ENCODE results near the gene SORL1.

SORL1 gene

DNA sequence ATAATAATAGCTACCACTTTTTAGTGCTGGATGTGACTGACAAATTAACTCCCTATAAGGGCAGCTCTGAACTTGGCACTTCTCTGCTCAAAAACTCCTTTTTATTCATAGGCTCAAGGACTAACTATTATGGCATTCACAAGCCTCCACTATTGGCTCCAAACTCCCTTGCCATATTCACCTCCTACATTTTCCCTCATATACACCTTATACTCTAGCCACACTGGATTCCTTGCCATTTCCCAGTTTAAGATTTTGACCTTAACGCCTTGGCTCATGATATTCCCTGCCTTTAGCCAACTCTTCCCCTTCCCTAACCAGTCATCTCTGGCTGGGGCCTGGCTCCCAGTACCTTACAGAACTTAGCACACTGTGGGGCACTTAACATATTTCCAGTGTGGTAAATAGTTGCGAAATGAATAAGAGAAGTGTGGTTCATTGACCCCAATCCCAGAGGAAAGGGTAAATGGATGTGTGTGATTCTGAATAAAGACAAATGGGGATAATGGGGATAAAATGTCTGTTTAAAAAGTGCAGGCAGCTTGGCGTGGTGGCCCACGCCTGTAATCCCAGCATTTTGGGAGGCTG lies 40.0 kb upstream of the SORL1 start:
- Histone ChIP-seq H3K9ac (ENCODE audit: low read length) (no peak overlapping the region), H2AFZ (ENCODE audit: low read length) (no peak overlapping the region), H3K27me3 (ENCODE audit: insufficient read depth, low read length) (no peaks in the 10 kb centered on the region), H4K20me1 (ENCODE audit: insufficient read depth, low read length) (no peaks in the 10 kb centered on the region), H3K4me1 (ENCODE audit: insufficient read depth, low read length, severe bottlenecking) (peaks cover 23% of the 10 kb centered on the region), H3K4me2 (ENCODE audit: low read length) (no peak overlapping the region), H3K4me3 (ENCODE audit: low read depth, low read length, poor library complexity, severe bottlenecking) (no peak overlapping the region), H3K36me3 (ENCODE audit: insufficient read depth, low read length) (no peaks in the 10 kb centered on the region), H3F3A (ENCODE audit: insufficient read depth, low read length) (no peaks in the 10 kb centered on the region), H3K9me2 (ENCODE audit: low read depth, low read length) (no peaks in the 10 kb centered on the region), H3K79me2 (ENCODE audit: insufficient read depth, low read length) (no peaks in the 10 kb centered on the region), H3K9me3 (ENCODE audit: low read length) (no peaks in the 10 kb centered on the region), H3K27ac (ENCODE audit: low read depth, low read length, poor library complexity, severe bottlenecking) (no peak overlapping the region)
- no peak for TF ChIP-seq EZH2 (IDR thresholded peaks at IDR 0.05; ENCODE audit: borderline replicate concordance, low read length)
- TF ChIP-seq, protein P1, sequence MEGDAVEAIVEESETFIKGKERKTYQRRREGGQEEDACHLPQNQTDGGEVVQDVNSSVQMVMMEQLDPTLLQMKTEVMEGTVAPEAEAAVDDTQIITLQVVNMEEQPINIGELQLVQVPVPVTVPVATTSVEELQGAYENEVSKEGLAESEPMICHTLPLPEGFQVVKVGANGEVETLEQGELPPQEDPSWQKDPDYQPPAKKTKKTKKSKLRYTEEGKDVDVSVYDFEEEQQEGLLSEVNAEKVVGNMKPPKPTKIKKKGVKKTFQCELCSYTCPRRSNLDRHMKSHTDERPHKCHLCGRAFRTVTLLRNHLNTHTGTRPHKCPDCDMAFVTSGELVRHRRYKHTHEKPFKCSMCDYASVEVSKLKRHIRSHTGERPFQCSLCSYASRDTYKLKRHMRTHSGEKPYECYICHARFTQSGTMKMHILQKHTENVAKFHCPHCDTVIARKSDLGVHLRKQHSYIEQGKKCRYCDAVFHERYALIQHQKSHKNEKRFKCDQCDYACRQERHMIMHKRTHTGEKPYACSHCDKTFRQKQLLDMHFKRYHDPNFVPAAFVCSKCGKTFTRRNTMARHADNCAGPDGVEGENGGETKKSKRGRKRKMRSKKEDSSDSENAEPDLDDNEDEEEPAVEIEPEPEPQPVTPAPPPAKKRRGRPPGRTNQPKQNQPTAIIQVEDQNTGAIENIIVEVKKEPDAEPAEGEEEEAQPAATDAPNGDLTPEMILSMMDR (IDR thresholded peaks at IDR 0.05; ENCODE audit: low read length): no peak

DNA sequence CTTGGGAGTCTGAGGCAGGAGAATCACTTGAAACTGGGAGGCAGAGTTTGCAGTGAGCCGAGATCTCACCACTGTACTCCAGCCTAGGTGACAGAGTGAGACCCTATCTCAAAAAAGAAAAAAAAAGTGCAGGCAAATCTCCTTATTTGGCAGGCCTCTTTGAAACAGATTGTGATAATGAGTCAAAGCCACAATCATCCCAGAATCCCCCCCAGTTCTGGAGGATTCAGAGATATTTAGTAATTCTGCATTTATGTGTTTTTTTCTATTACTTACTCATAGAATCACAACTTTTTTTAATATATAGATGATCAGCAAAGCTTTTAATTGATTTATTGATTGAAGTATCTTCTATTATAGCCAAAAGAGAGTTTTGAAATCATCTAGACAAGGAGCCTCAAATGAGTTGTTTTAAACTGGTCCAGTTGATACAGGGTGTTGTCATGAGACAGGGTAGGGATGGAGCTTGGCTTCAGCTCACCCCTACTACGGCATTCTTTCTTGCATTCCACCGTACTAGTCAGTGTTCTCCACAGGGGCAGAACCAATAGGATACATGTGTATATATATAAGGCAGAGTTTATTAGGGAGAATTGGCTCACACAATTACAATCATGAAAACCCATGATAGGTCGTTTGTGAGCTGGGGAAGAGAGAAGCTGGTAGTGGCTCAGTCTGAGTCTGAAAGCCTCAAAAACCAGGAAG lies 39.3 kb upstream of the SORL1 start:
- H3K9ac ChIP-seq (ENCODE audit: low read length): no peak overlapping the region
- no peak overlapping the region for H3K27ac ChIP-seq (ENCODE audit: low read depth, low read length, poor library complexity, severe bottlenecking)
- no peaks in the 10 kb centered on the region for H3K27me3 ChIP-seq (ENCODE audit: insufficient read depth, low read length)
- H3K36me3 ChIP-seq (ENCODE audit: insufficient read depth, low read length): no peaks in the 10 kb centered on the region
- no peak overlapping the region for H2AFZ ChIP-seq (ENCODE audit: low read length)
- no peaks in the 10 kb centered on the region for H3K9me3 ChIP-seq (ENCODE audit: low read length)
- H3K4me3 ChIP-seq (ENCODE audit: low read depth, low read length, poor library complexity, severe bottlenecking): no peak overlapping the region
- no peaks in the 10 kb centered on the region for H3F3A ChIP-seq (ENCODE audit: insufficient read depth, low read length)
- no peaks in the 10 kb centered on the region for H4K20me1 ChIP-seq (ENCODE audit: insufficient read depth, low read length)
- H3K9me2 ChIP-seq (ENCODE audit: low read depth, low read length): no peaks in the 10 kb centered on the region
- H3K79me2 ChIP-seq (ENCODE audit: insufficient read depth, low read length): no peaks in the 10 kb centered on the region
- TF ChIP-seq, protein P1 (IDR thresholded peaks at IDR 0.05; ENCODE audit: low read length): no peak
- no peak for TF ChIP-seq EZH2 (IDR thresholded peaks at IDR 0.05; ENCODE audit: borderline replicate concordance, low read length)
- no peak overlapping the region for H3K4me2 ChIP-seq (ENCODE audit: low read length)
- H3K4me1 ChIP-seq (ENCODE audit: insufficient read depth, low read length, severe bottlenecking): peaks cover 23% of the 10 kb centered on the region

DNA sequence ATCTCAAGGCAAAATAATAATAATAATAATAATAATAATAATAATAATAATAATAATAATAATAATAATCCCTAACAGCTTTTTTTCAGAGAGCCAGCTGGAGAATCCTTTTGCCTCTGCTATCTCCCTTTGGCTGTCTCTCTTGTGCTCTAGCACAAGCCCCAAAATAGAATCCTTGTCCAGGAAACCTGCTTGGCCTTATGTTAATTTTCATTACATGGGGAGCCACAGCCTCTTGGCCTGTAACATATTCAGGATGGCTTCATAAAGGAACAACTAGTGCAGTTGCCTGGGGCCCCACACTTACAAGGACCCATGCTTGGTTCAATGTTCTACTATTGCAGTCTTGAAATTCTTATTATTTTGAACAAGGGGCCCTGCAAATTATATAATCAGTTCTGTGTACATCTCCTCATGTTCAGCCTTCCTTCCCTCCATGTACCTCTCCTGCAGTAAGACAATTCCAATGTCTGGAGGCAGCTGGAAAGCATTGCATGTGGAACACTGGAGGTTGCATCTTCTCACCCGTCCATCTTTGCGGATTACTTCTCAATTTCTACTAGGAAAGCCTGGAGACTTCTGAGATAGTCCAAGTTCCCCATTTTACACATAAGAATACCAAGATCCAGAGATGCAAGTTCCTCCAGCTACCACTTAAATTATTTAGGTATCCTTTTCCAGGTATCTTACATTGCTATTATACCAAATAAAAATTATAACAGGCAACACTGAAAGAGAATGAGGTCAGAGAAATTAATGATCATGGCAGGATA lies 37.8 kb upstream of the SORL1 start:
- TF ChIP-seq, protein P1 (IDR thresholded peaks at IDR 0.05; ENCODE audit: low read length): no peak
- Histone ChIP-seq H3K36me3 (ENCODE audit: insufficient read depth, low read length) (no peaks in the 10 kb centered on the region), H3K27me3 (ENCODE audit: insufficient read depth, low read length) (no peaks in the 10 kb centered on the region)

More for the DNA sequence above, 37.8 kb upstream of the SORL1 start:
- H4K20me1 ChIP-seq (ENCODE audit: insufficient read depth, low read length): no peaks in the 10 kb centered on the region
- H3F3A ChIP-seq (ENCODE audit: insufficient read depth, low read length): no peaks in the 10 kb centered on the region
- H3K9me2 ChIP-seq (ENCODE audit: low read depth, low read length): no peaks in the 10 kb centered on the region
- H3K9ac ChIP-seq (ENCODE audit: low read length): no peak overlapping the region
- no peak overlapping the region for H3K4me3 ChIP-seq (ENCODE audit: low read depth, low read length, poor library complexity, severe bottlenecking)
- no peaks in the 10 kb centered on the region for H3K9me3 ChIP-seq (ENCODE audit: low read length)
- H3K4me1 ChIP-seq (ENCODE audit: insufficient read depth, low read length, severe bottlenecking): peaks cover 25% of the 10 kb centered on the region
- H2AFZ ChIP-seq (ENCODE audit: low read length): no peak overlapping the region
- H3K27ac ChIP-seq (ENCODE audit: low read depth, low read length, poor library complexity, severe bottlenecking): no peak overlapping the region
- no peak overlapping the region for H3K4me2 ChIP-seq (ENCODE audit: low read length)
- no peaks in the 10 kb centered on the region for H3K79me2 ChIP-seq (ENCODE audit: insufficient read depth, low read length)
